ENCODE measurements around the gene AQP3.
"Not testable (repeated sequence)": the region's sequence is repeated elsewhere in the genome, so short reads cannot be mapped to it uniquely, and the experiment has no call there.

AQP3 gene

DNA sequence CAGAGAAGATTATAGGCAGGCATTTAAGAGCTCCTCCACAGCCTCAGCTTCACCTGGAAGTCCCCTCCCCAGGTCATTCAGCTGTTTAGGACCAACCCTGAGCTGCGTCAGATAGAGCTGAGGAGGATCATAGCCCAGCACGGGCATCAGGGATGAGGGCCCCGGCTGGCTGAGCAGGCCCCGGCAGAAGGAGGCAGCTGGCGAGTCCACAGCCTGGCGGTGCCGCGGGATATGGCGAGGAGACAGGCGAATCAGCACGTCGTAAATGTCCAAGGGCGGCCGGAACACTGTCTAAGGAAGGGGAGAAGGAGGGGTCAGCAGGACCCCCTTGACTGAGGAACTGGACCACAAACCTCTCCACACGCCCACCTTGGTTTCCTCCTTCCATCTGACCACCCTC is 15.8 kb upstream of the AQP3 start:
- Histone ChIP-seq H3K4me3 (no peak overlapping the region), H3K27ac (no peak overlapping the region)
- DNase-seq (ENCODE audit: low spot score) = no peak
- no peak for TF ChIP-seq CTCF (IDR thresholded peaks at IDR 0.05)

DNA sequence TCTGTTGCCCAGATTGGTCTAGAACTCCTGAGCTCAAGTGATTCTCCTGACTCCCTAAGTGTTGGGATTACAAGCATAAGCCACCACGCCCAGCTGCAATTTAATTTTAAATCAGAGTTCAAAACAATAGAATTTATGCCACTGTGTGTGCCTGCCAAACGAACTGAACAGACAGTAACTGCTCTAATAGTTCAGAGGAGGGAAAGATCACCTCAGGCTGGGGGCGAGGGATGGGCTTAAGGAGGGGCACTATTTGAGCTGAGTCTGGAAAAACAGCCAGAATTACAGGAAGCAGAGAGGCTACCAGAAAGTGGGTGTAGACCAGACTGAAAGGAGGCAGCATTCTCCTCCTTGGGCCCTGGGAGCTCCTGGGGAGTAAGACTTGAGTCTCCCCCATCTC is 14.1 kb upstream of the AQP3 start:
- H3K27ac ChIP-seq = no peak overlapping the region
- H3K4me3 ChIP-seq = no peak overlapping the region
- DNase-seq (ENCODE audit: low spot score) = no peak
- TF ChIP-seq CTCF (IDR thresholded peaks at IDR 0.05) = no peak

GRCh38 chr9:33460854-33461253 is 13.5 kb upstream of the AQP3 start:
- TF ChIP-seq CTCF (IDR thresholded peaks at IDR 0.05) = no peak
- Histone ChIP-seq H3K4me3 (no peak overlapping the region), H3K27ac (no peak overlapping the region)
- DNase-seq (ENCODE audit: low spot score) = no peak

DNA sequence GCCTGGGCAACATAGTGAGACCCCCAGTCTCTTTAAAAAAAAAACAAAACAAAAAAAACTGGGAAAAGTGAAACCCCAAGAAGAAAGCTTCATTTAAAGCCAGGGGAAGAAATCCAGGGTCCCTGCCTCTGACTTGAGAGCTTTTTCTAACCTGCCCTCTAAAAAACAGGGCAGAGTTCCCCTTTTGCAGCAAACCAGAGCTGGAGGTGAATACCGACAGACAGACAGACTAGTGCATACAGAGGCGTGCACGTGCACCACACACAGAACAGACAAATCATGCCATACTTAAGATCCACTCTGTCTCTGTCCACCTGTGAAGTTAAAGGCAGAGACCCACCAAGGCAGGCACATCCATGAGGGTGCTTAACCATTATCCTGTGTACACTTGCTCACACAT is 11.7 kb upstream of the AQP3 start:
- TF ChIP-seq CTCF (IDR thresholded peaks at IDR 0.05) = no peak
- no peak for DNase-seq (ENCODE audit: low spot score)
- Histone ChIP-seq H3K27ac (no peak overlapping the region), H3K4me3 (no peak overlapping the region)

GRCh38 chr9:33458444-33458843 is 11.1 kb upstream of the AQP3 start:
- no peak for TF ChIP-seq CTCF (IDR thresholded peaks at IDR 0.05)
- DNase-seq (ENCODE audit: low spot score) = no peak
- H3K27ac ChIP-seq = no peak overlapping the region
- no peak overlapping the region for H3K4me3 ChIP-seq

GRCh38 chr9:33455945-33456344 is 8.6 kb upstream of the AQP3 start:
- no peak for DNase-seq (ENCODE audit: low spot score)
- no peak for TF ChIP-seq CTCF (IDR thresholded peaks at IDR 0.05)
- no peak overlapping the region for H3K4me3 ChIP-seq
- no peak overlapping the region for H3K27ac ChIP-seq

DNA sequence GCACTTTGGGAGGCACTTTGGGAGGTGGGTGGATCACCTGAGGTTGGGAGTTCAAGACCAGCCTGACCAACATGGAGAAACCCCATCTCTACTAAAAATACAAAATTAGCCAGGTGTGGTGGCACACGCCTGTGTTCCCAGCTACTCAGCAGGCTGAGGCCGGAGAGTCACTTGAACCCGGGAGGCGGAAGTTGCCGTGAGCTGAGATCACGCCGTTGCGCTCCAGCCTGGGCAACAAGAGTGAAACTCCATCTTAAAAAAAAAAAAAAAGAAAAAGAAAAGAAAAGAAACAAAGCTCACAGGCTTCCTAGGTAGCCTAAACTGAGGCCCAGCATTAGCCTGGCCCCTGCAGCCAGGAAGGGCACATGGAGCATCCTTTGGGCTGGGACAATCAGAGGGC is 8.1 kb upstream of the AQP3 start:
- DNase-seq (ENCODE audit: low spot score); H3K27ac ChIP-seq; H3K4me3 ChIP-seq: not testable (repeated sequence)

DNA sequence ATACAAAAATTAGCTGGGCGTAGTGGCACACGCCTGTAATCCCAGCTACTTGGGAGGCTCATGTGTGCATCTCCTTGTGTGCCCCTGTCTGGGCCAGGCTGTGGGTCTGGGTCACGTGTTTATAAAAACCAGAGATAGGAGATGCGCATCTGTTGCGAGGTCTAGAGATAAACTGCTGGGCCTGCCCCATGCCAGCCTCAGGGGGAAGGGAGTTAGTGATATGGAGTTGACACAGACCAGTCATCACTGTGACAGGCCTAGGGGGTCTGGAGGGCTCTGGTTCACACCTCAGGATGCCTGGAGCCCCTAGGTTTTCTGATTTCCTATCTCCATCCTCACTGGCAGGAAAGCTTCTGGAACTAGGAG is 7.3 kb upstream of the AQP3 start:
- H3K4me3 ChIP-seq; DNase-seq (ENCODE audit: low spot score); H3K27ac ChIP-seq: not testable (repeated sequence)

All from coronary artery (tissue), 2 donors.